ENCODE measurements around the gene BORCS6.

BORCS6 gene

DNA sequence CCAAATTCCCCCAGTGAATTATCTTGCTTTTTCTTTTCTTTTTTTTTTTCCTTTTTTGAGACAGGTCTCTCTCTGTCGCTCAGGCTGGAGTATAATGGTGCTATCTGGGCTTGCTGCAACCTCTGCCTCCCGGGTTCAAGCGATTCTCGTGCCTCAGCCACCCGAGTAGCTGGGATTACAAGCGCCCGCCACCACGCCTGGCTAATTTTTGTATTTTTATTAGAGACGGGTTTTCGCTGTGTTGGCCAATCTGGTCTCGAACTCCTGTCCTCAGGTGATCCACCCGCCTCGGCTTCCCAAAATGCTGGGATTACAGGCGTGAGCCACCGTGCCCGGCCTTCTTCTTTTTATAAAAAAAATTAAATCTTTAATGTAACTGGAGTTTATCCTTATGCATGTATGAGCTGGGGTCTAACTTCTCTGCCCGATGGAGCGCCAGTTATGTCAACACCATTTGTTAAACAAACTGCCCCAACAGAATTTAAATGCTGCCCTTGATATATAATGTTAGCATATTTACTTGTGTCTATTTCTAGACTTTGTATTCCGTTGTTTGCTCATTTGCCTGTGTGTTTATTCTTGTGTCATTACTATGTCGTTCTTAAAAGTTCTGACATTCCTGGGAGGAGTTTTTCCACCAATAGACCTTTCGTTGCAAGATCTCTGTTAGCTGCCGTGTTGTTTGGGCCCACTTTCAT is 20.9 kb upstream of the BORCS6 start:
- FAIRE-seq, result peak; percentile 60
- TF ChIP-seq TAF1 (IDR thresholded peaks at IDR 0.05; ENCODE audit: low read depth, low read length), result no peak
- TF ChIP-seq SPI1 (IDR thresholded peaks at IDR 0.05; ENCODE audit: low read depth, low read length), result no peak
- TF ChIP-seq POU2F2 (IDR thresholded peaks at IDR 0.05; ENCODE audit: low read depth, low read length), result no peak
- no peak for TF ChIP-seq POLR2AphosphoS5 (IDR thresholded peaks at IDR 0.05; ENCODE audit: low read depth, low read length)
- no peak for TF ChIP-seq POLR2A (IDR thresholded peaks at IDR 0.05; ENCODE audit: low read depth, low read length)
- TF ChIP-seq PAX5 (IDR thresholded peaks at IDR 0.05; ENCODE audit: insufficient read depth, low read length, severe bottlenecking), result no peak
- DNase-seq (ENCODE audit: insufficient read length, low spot score), result no peak

DNA sequence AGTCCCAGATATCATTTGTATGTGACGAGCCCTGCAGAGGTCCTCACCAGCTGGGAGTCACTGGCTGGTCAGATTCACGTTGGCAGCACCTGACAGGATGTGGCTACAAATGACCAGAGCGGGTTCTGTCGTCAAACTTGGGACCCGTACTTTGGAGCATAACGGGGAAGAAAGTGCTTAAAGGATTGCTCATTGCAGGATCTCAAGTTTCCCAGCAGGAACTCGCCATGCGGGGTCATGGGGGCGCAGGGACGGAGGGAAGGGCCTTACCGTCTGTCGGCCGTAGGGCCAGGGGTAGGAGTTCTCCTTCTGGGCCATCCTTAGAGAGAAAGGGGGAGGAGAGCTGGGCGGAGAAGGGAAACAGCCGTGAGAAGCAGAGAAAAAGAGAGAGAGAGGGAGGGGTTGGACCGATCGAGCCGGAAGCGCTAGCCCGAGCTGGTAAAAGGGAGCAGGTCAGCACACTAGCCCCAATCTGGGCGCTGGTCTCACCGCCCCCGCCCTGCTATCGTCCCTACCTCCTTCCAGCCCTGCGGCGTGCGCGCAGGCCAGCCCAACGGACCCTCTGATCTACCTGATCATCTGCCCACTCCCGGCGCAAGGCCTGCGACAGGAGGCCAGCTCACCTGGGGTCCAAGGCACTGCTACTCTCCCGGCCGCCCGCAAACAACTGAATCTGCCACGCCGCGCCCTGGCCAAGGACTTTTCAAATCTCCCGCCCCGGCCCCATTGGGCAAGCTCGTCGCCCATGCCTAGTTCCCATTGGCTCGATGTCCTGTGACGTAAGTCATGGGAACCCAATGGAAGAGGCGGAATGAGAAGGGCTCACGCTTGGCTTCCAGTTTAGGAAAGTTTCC is 20.2 kb upstream of the BORCS6 start, which contains the start of gene AURKB:
TSS of gene AURKB (minus strand) at position 669 of the 854 bp plus-strand sequence. CDS start at position 318, 351 bp downstream.
- TF ChIP-seq TAF1 (IDR thresholded peaks at IDR 0.05; ENCODE audit: low read depth, low read length) (peak; percentile 67), POU2F2 (IDR thresholded peaks at IDR 0.05; ENCODE audit: low read depth, low read length) (peak; percentile 67), SPI1 (IDR thresholded peaks at IDR 0.05; ENCODE audit: low read depth, low read length) (0 out of 2 replicates have a peak, but pooled peaks have one; percentile 8), POLR2A (IDR thresholded peaks at IDR 0.05; ENCODE audit: low read depth, low read length) (peak; percentile 80), POLR2AphosphoS5 (IDR thresholded peaks at IDR 0.05; ENCODE audit: low read depth, low read length) (peak; percentile 88), PAX5 (IDR thresholded peaks at IDR 0.05; ENCODE audit: insufficient read depth, low read length, severe bottlenecking) (no peak)
- peak; percentile 98 for FAIRE-seq
- DNase-seq (ENCODE audit: insufficient read length, low spot score), result peak; percentile 95

DNA sequence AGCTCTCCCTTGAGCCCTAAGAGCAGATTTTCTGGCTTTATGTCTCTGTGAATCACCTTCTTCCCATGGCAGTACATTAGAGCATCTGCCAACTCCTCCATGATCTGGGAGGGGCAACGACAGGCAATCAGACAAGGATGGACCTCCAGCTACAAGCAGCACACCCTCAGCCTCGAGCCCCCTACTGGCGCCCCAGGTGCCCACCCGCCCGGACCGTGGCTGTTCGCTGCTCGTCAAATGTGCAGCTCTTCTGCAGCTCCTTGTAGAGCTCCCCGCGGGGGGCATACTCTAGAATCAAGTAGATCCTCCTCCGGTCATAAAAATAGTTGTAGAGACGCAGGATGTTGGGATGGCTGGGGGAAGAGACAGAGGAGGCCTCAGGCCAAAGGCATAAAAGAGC is 16.6 kb upstream of the BORCS6 start:
- no peak for FAIRE-seq
- TF ChIP-seq POU2F2 (IDR thresholded peaks at IDR 0.05; ENCODE audit: low read depth, low read length), result no peak
- TF ChIP-seq TAF1 (IDR thresholded peaks at IDR 0.05; ENCODE audit: low read depth, low read length), result no peak
- DNase-seq (ENCODE audit: insufficient read length, low spot score), result no peak

DNA sequence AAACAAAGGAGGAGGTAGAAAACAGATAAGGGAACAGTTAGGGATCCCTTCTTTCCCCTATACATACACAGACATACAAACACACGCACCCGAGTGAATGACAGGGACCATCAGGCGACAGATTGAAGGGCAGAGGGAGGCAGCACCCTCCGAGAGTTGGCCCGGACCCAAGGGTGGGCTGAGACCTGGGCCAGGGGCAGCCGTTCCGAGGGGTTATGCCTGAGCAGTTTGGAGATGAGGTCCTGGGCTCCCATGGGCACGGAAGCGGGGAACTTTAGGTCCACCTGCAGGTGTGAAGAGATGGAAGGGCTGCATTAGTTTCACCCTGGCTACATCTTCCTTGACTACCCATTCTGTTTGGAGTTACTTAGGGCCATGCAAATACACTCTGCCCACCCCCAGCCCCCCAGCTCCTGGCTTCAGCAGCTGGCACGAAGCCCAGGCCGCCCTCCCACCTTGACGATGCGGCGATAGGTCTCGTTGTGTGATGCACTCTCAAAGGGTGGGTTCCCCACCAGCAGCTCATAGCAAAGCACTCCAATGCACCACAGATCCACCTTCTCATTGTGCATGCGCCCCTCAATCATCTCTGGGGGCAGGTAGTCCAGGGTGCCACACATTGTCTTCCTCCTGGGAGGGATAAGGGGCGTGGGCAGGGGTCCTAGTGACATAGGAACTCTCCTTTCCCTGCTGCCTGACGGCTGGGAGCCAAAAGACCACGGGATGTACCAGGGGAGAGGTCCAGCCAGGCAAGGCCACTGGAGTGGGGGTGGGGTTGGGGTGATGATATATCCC is 15.0 kb upstream of the BORCS6 start:
- TF ChIP-seq SPI1 (IDR thresholded peaks at IDR 0.05; ENCODE audit: low read depth, low read length) (no peak), TAF1 (IDR thresholded peaks at IDR 0.05; ENCODE audit: low read depth, low read length) (no peak), POLR2AphosphoS5 (IDR thresholded peaks at IDR 0.05; ENCODE audit: low read depth, low read length) (peak; percentile 64; the same call in 1 of the 2 replicates), PAX5 (IDR thresholded peaks at IDR 0.05; ENCODE audit: insufficient read depth, low read length, severe bottlenecking) (no peak), POU2F2 (IDR thresholded peaks at IDR 0.05; ENCODE audit: low read depth, low read length) (no peak), POLR2A (IDR thresholded peaks at IDR 0.05; ENCODE audit: low read depth, low read length) (peak; percentile 39; the same call in 1 of the 2 replicates)
- no peak for FAIRE-seq

DNA sequence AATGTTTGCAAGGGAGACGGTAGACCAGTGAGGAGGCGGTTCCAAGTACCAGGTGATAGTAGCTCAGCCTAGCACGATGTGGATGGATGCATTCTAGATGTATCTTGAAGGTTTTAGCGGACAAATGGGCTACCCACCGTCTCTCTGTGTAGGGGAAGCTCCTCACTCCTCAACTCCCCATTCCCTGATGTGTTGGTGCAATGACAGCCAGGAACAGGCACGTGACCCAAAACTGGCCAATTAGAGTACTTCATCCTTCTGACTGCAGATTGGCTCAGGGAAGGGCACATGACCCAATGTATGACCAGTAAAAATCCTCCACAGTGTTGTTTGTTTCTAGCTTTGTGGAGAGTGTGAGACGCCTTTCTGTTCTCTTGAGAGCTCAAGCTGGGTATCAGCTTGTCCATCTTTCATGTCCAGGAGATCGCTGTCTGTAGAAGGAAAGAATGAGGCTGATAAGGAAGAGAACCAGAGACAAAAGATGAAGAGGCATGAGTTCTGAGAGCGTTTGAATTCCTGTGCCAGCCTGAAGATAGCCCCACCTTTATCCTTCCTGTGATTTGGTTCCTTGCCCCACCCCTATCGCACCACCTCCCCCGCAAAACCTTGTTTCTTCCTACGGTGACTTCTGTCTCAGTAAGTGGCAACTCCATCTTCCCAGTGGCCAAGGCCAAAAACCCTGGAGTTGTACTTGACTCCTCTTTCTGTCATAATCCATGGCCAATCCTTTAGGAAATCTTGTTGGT is 2.3 kb upstream of the BORCS6 start:
- DNase-seq (ENCODE audit: insufficient read length, low spot score), result no peak
- TF ChIP-seq POU2F2 (IDR thresholded peaks at IDR 0.05; ENCODE audit: low read depth, low read length) (no peak), TAF1 (IDR thresholded peaks at IDR 0.05; ENCODE audit: low read depth, low read length) (peak; percentile 55; the same call in 1 of the 2 replicates), POLR2A (IDR thresholded peaks at IDR 0.05; ENCODE audit: low read depth, low read length) (peak; percentile 80), POLR2AphosphoS5 (IDR thresholded peaks at IDR 0.05; ENCODE audit: low read depth, low read length) (peak; percentile 76)
- peak; percentile 96 for FAIRE-seq

More for the DNA sequence above, 15.0 kb upstream of the BORCS6 start:
- DNase-seq (ENCODE audit: insufficient read length, low spot score), result no peak

DNA sequence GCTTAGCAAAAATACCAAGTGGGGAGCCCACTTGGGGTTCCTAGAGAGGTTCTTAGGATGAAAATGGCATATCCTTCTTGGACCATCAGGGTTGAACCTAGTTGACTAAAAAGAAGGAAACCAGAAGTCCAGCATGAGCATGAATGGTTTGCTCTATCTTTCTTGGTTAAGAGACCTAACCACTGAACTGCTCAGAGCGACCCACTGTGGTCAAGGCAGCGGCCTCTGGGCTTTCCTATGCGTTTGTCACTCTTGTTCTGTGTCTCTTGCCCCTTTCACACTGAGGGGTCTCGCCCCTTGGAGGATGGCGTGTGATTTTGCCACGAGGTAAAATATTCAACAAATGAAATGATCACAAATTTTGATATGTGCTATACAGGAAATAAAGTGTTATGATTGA is 526 bp upstream of the BORCS6 start:
- no peak for TF ChIP-seq PAX5 (IDR thresholded peaks at IDR 0.05; ENCODE audit: insufficient read depth, low read length, severe bottlenecking)
- no peak for TF ChIP-seq POU2F2 (IDR thresholded peaks at IDR 0.05; ENCODE audit: low read depth, low read length)
- no peak for TF ChIP-seq POLR2A (IDR thresholded peaks at IDR 0.05; ENCODE audit: low read depth, low read length)
- TF ChIP-seq TAF1 (IDR thresholded peaks at IDR 0.05; ENCODE audit: low read depth, low read length), result no peak
- no peak for TF ChIP-seq POLR2AphosphoS5 (IDR thresholded peaks at IDR 0.05; ENCODE audit: low read depth, low read length)
- TF ChIP-seq SPI1 (IDR thresholded peaks at IDR 0.05; ENCODE audit: low read depth, low read length), result no peak
- no peak for DNase-seq (ENCODE audit: insufficient read length, low spot score)
- no peak for FAIRE-seq

DNA sequence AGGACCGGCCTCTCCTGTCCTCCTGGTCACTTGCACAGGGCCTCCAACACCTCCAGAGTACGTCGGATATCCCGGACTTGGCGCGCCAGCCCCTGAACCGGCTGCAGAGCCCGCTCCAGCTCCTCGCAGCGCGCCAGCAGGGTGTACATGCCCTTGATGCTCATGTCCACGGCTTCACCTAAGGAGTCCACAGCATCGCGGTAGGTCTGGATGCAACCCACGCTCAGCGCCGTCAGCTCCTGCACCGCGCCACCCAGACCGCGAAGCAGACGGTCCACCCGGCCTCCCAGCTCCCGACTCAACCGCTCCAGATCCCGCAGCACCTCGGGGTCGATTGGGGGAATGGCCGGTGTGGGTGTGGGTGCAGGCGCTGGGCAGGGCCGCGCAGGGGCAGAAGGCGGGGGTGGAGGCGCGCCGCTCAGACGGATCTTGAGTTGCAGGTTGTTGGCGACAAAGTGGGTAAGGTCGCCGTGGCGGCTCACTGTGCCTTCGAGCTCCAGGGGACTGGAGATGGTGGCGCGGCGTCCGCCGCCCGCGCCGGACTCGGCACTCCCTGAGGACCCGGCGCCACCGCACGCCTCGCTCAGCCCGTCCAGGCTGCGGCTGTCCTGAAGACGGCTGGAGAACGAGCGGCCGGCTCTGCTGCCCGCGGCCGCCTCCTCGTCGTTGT is 804 bp downstream of the BORCS6 start:
- no peak for DNase-seq (ENCODE audit: insufficient read length, low spot score)

DNA sequence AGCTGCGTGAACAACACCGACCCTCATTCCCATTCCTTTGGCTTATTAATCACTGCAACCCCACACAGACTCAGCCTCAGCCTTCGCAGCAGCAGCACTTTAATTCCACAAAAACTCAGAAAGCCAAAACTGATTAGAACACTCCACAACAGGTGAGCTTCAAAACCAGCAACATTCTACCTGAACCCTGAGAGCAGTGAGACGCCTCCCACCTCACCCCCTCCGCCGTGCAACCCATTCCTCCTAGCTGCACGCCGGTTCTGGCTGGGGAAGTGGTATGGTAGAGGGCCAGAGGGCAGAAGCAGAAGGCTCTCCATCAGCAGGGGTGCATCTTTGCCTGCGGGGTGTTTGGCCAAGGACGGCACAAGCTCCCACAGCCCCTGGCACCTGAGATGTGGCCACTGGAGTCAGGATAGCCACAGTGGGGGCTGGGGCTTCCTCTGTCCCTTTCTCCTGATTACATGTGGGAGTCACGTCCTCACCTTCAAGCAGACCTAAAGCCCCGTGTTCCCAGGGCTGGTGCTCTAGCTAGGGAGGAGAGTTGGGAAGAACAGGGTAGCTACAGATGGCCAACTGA is 1.6 kb downstream of the BORCS6 start:
- DNase-seq (ENCODE audit: insufficient read length, low spot score) (no peak), FAIRE-seq (no peak)
- TF ChIP-seq TAF1 (IDR thresholded peaks at IDR 0.05; ENCODE audit: low read depth, low read length) (no peak), SPI1 (IDR thresholded peaks at IDR 0.05; ENCODE audit: low read depth, low read length) (peak; percentile 28; the same call in 1 of the 2 replicates)

More for the DNA sequence above, 804 bp downstream of the BORCS6 start:
- no peak for TF ChIP-seq POLR2A (IDR thresholded peaks at IDR 0.05; ENCODE audit: low read depth, low read length)
- TF ChIP-seq POLR2AphosphoS5 (IDR thresholded peaks at IDR 0.05; ENCODE audit: low read depth, low read length), result no peak
- no peak for TF ChIP-seq PAX5 (IDR thresholded peaks at IDR 0.05; ENCODE audit: insufficient read depth, low read length, severe bottlenecking)
- no peak for TF ChIP-seq TAF1 (IDR thresholded peaks at IDR 0.05; ENCODE audit: low read depth, low read length)
- peak; percentile 69 for FAIRE-seq
